ENCODE measurements around the gene TANC1.
A peak's percentile ranks its signal among the peaks of the same experiment; 100 is the strongest.

Gene TANC1

DNA sequence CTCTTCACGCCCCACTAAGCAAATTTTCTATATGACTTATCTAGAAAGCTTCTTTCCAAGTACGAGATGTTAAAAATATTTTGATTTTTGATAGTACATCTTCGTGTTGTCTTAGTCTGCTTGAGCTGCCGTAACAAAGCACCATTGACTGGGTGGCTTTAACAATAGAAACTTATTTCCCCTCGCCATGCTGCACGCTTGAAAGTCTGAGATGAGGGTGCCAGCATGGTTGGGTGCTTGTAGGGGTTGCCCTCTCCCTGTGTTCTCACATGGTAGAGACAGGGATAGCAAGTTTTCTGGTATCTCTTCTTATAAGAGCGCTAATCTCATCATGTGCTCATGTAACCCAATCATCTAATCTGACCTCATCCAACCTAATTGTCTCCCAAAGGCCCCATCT is 106.2 kb downstream of the TANC1 start:
- TF ChIP-seq, protein P1, sequence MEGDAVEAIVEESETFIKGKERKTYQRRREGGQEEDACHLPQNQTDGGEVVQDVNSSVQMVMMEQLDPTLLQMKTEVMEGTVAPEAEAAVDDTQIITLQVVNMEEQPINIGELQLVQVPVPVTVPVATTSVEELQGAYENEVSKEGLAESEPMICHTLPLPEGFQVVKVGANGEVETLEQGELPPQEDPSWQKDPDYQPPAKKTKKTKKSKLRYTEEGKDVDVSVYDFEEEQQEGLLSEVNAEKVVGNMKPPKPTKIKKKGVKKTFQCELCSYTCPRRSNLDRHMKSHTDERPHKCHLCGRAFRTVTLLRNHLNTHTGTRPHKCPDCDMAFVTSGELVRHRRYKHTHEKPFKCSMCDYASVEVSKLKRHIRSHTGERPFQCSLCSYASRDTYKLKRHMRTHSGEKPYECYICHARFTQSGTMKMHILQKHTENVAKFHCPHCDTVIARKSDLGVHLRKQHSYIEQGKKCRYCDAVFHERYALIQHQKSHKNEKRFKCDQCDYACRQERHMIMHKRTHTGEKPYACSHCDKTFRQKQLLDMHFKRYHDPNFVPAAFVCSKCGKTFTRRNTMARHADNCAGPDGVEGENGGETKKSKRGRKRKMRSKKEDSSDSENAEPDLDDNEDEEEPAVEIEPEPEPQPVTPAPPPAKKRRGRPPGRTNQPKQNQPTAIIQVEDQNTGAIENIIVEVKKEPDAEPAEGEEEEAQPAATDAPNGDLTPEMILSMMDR (IDR thresholded peaks at IDR 0.05; ENCODE audit: low read depth, low read length) = no peak
- in situ Hi-C loops (cut with HindIII; ENCODE audit: low sequenced_read_pairs) = no loop called here
- H3K4me3 ChIP-seq (ENCODE audit: low read depth, low read length) = no peak overlapping the region

DNA sequence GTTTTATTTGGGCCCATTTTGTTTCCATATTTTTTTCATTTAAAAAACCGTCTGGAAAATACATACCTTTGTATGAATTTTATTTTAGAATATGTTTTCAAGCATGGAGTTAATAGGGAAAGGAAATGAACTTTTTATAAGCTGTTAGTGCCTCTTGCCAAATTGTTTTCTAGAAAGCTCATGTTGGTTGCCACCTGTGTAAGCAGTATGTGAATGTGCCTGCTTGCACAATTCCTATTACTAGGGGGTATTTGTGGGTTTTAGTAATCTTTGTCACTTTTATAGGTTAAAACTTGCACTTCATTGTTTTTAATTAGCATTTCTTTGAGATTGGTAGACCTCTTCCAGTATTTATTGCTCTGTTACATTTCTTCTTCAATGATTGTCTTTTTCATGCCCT is 107.3 kb downstream of the TANC1 start:
- DNase-seq (ENCODE audit: low read depth, low spot score) = peak; percentile 64
- in situ Hi-C loops (cut with HindIII; ENCODE audit: low sequenced_read_pairs) = no loop called here
- TF ChIP-seq, protein P1 (IDR thresholded peaks at IDR 0.05; ENCODE audit: low read depth, low read length) = no peak
- no peak overlapping the region for H3K4me3 ChIP-seq (ENCODE audit: low read depth, low read length)

More for the DNA sequence above, 106.2 kb downstream of the TANC1 start:
- DNase-seq (ENCODE audit: low read depth, low spot score) = no peak

DNA sequence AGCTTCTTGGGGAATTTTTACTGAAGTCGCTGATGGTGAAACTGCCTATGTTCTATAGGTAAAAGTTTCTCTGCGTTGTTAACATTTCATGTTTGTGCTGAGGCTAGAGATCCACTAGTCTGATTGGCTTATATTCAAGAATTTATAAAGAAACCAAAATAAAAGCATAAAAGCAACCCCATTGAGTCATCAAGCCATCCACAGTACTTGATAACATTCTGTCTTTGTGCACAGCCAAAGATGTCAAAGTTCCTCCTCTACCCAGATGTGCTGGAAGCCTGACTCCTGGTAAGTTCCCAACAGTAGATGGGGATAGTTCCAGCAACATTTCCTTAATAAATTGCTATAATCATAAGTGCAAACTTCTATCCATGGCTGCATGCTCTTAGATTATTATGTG is 107.8 kb downstream of the TANC1 start:
- TF ChIP-seq, protein P1 (IDR thresholded peaks at IDR 0.05; ENCODE audit: low read depth, low read length) = no peak
- in situ Hi-C loops (cut with HindIII; ENCODE audit: low sequenced_read_pairs) = no loop called here
- no peak overlapping the region for H3K4me3 ChIP-seq (ENCODE audit: low read depth, low read length)
- peak; percentile 86 for DNase-seq (ENCODE audit: low read depth, low spot score)

DNA sequence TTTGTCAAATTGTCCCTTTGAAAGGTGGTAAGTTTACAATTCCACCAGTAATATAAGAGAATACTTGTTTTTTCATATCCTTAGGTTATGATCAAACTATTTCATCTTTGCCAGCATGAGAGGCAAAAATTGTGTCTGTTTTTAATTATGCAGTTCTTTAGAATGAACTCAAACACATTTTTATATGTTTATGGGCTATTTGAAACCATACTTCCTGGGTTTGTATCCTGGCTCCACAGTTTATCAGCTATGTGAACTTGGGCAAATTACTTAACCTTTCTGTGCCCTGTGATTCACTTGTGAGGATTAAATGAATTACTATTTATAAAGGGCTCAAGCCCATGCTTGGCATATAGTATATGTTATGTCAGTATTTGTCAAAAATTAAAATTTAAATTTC is 109.4 kb downstream of the TANC1 start:
- no peak overlapping the region for H3K4me3 ChIP-seq (ENCODE audit: low read depth, low read length)
- in situ Hi-C loops (cut with HindIII; ENCODE audit: low sequenced_read_pairs) = no loop called here
- DNase-seq (ENCODE audit: low read depth, low spot score) = no peak
- TF ChIP-seq, protein P1 (IDR thresholded peaks at IDR 0.05; ENCODE audit: low read depth, low read length) = no peak

DNA sequence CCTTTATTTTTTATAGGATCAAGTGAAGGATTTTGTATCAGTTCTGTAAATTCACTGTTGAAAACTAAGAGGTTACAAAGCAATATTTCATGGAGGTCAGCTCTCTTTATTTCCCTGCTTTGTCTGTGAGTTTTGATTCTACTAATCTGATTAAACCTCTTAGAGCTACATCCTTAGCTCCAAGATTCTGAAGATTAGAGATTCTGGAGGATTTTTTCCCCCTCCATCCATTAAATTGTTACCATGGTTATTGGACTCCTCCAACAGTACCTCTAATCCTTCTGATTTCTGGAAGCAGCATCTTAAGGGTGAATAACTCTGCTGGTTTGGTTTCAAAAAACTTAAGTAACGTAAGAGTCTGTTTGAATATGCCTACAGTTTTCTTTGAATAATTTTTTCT is 110.0 kb downstream of the TANC1 start:
- DNase-seq (ENCODE audit: low read depth, low spot score) = no peak

DNA sequence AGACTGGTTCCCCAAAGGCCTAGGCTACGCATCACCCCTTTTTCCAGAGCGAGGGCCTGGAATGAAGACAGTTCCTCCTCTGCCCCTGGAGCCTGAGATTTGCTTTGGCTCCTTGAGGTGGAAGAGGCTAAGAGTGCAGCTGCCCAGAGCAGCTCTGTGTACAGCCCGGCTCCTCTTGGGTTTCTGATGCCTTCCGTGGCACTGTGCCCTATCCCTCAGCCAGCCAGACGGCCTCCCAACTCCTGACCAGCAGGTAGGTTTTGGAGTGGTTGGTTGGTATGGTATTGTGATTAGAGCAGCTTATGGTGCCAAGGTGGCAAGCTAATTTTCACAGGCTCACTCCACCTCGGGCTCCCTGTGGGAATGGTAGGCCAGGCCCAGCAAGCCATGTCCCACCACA is 112.2 kb downstream of the TANC1 start:
- H3K4me3 ChIP-seq (ENCODE audit: low read depth, low read length) = no peak overlapping the region
- TF ChIP-seq, protein P1 (IDR thresholded peaks at IDR 0.05; ENCODE audit: low read depth, low read length) = no peak
- in situ Hi-C loops (cut with HindIII; ENCODE audit: low sequenced_read_pairs) = no loop called here
- DNase-seq (ENCODE audit: low read depth, low spot score) = no peak

More for the DNA sequence above, 110.0 kb downstream of the TANC1 start:
- in situ Hi-C loops (cut with HindIII; ENCODE audit: low sequenced_read_pairs) = no loop called here
- no peak overlapping the region for H3K4me3 ChIP-seq (ENCODE audit: low read depth, low read length)
- TF ChIP-seq, protein P1 (IDR thresholded peaks at IDR 0.05; ENCODE audit: low read depth, low read length) = no peak

DNA sequence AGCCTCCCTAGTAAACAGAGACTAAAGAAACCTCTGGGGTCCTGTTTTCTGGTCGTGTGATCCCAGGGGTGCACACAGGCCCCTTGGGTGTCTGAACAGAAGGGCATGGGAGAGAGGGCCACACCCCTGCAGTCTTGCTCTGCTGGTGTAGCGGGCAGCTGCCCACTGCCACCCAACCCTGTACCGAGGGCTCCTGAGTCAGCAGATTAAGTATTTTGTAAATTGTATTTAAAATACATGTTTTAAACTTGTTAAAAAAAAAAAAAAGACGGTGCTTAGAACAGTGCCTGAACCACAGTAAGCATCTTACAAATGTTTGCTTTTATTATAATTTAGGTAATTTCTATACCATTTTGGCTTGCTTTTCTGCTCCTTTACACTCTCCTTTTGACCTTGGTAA is 113.7 kb downstream of the TANC1 start:
- TF ChIP-seq, protein P1 (IDR thresholded peaks at IDR 0.05; ENCODE audit: low read depth, low read length) = no peak
- H3K4me3 ChIP-seq (ENCODE audit: low read depth, low read length) = no peak overlapping the region
- in situ Hi-C loops (cut with HindIII; ENCODE audit: low sequenced_read_pairs) = no loop called here
- no peak for DNase-seq (ENCODE audit: low read depth, low spot score)
